ENCODE measurements around the gene ACBD6. TPM values are rescaled to one million over a fixed set of nuclear protein-coding genes. Genes with fewer than 3 reads are reported as not detected.

Gene ACBD6
- total RNA-seq, 1 donor from 2014 or later, result 57.5 TPM

- DNase-seq (ENCODE audit: extremely low spot score, unreplicated experiment), result no peak
- H3K4me3 Mint-ChIP-seq (ENCODE audit: unreplicated experiment), result no peak overlapping the region
- no peaks in the 10 kb centered on the region for H3K9me3 Mint-ChIP-seq (ENCODE audit: unreplicated experiment)
Observed at GRCh38 chr1:180253585-180254495, 248.5 kb downstream of the ACBD6 start.

GRCh38 chr1:180252638-180253536 is 249.5 kb downstream of the ACBD6 start:
- Mint-ChIP-seq H3K27ac (ENCODE audit: unreplicated experiment) (no peak overlapping the region), H3K9me3 (ENCODE audit: unreplicated experiment) (no peaks in the 10 kb centered on the region), H3K4me1 (ENCODE audit: unreplicated experiment) (peaks cover 4% of the 10 kb centered on the region), H3K27me3 (ENCODE audit: unreplicated experiment) (no peaks in the 10 kb centered on the region), H3K36me3 (ENCODE audit: unreplicated experiment) (no peaks in the 10 kb centered on the region), H3K4me3 (ENCODE audit: unreplicated experiment) (no peak overlapping the region)
- TF ChIP-seq CTCF (IDR thresholded peaks at IDR 0.05), result peak; percentile 72
- no peak for DNase-seq (ENCODE audit: extremely low spot score, unreplicated experiment)

More at GRCh38 chr1:180253585-180254495, 248.5 kb downstream of the ACBD6 start:
- no peaks in the 10 kb centered on the region for H3K27me3 Mint-ChIP-seq (ENCODE audit: unreplicated experiment)
- H3K27ac Mint-ChIP-seq (ENCODE audit: unreplicated experiment), result no peak overlapping the region
- no peaks in the 10 kb centered on the region for H3K36me3 Mint-ChIP-seq (ENCODE audit: unreplicated experiment)
- peaks cover 4% of the 10 kb centered on the region for H3K4me1 Mint-ChIP-seq (ENCODE audit: unreplicated experiment)
- TF ChIP-seq CTCF (IDR thresholded peaks at IDR 0.05), result no peak

GRCh38 chr1:180251526-180252305 is 250.7 kb downstream of the ACBD6 start:
- peaks cover 4% of the 10 kb centered on the region for H3K4me1 Mint-ChIP-seq (ENCODE audit: unreplicated experiment)
- no peak for TF ChIP-seq CTCF (IDR thresholded peaks at IDR 0.05)
- H3K9me3 Mint-ChIP-seq (ENCODE audit: unreplicated experiment), result no peaks in the 10 kb centered on the region
- no peaks in the 10 kb centered on the region for H3K27me3 Mint-ChIP-seq (ENCODE audit: unreplicated experiment)
- H3K4me3 Mint-ChIP-seq (ENCODE audit: unreplicated experiment), result no peak overlapping the region
- no peak overlapping the region for H3K27ac Mint-ChIP-seq (ENCODE audit: unreplicated experiment)
- no peak for DNase-seq (ENCODE audit: extremely low spot score, unreplicated experiment)
- no peaks in the 10 kb centered on the region for H3K36me3 Mint-ChIP-seq (ENCODE audit: unreplicated experiment)

- H3K36me3 Mint-ChIP-seq (ENCODE audit: unreplicated experiment), result no peaks in the 10 kb centered on the region
- no peak overlapping the region for H3K4me3 Mint-ChIP-seq (ENCODE audit: unreplicated experiment)
- no peaks in the 10 kb centered on the region for H3K9me3 Mint-ChIP-seq (ENCODE audit: unreplicated experiment)
- no peak for TF ChIP-seq CTCF (IDR thresholded peaks at IDR 0.05)
- H3K4me1 Mint-ChIP-seq (ENCODE audit: unreplicated experiment), result peaks cover 4% of the 10 kb centered on the region
- DNase-seq (ENCODE audit: extremely low spot score, unreplicated experiment), result no peak
- H3K27me3 Mint-ChIP-seq (ENCODE audit: unreplicated experiment), result no peaks in the 10 kb centered on the region
- no peak overlapping the region for H3K27ac Mint-ChIP-seq (ENCODE audit: unreplicated experiment)
Observed at GRCh38 chr1:180250883-180251509, 251.4 kb downstream of the ACBD6 start.

Data from osteocyte (in vitro differentiated cells).